HAP-1 (cell line): ENCODE measurements around the gene PC.

Experiments used
- DNase-seq, 2 experiments: peaks; one replicate each; pipeline ENCODE4 v3.0.0-alpha.2; 2016 to 2020; ENCODE audit warnings: low spot score in 2 of 2
- H3K27me3 ChIP-seq: fragments of 250-450 bp; sonication (Bioruptor Pico); 2 replicates; pipeline ENCODE4 v1.5.1; 2020; ENCODE audit warnings: low read depth, mild to moderate bottlenecking, moderate library complexity
- H3K36me3 ChIP-seq: fragments of 250-450 bp; sonication (Bioruptor Pico); replicated peaks from 2 replicates; pipeline ENCODE4 v1.5.1; 2020; ENCODE audit warnings: mild to moderate bottlenecking
- H3K4me1 ChIP-seq: fragments of 250-450 bp; sonication (Bioruptor Pico); 2 replicates; pipeline ENCODE4 v1.5.1; 2020; ENCODE audit warnings: mild to moderate bottlenecking
- H3K4me3 ChIP-seq: fragments of 250-450 bp; sonication (Bioruptor Pico); 2 replicates; pipeline ENCODE4 v1.5.1; 2020; ENCODE audit warnings: mild to moderate bottlenecking, moderate library complexity
- H3K9me3 ChIP-seq: fragments of 250-450 bp; sonication (Bioruptor Pico); 2 replicates; pipeline ENCODE4 v1.5.1; 2020; ENCODE audit warnings: mild to moderate bottlenecking, moderate library complexity
- in situ Hi-C: fragments of 300-500 bp; cut with MboI; formaldehyde crosslinking; loops from 3 replicates; pipeline ENCODE4 v1.14.3; 2020; ENCODE audit warnings: low sequenced_read_pairs, inconsistent platforms, mixed read lengths

Gene PC

GRCh38 chr11:66956689-66957290 is 1.4 kb downstream of the PC start:
- DNase-seq = no peak

DNA sequence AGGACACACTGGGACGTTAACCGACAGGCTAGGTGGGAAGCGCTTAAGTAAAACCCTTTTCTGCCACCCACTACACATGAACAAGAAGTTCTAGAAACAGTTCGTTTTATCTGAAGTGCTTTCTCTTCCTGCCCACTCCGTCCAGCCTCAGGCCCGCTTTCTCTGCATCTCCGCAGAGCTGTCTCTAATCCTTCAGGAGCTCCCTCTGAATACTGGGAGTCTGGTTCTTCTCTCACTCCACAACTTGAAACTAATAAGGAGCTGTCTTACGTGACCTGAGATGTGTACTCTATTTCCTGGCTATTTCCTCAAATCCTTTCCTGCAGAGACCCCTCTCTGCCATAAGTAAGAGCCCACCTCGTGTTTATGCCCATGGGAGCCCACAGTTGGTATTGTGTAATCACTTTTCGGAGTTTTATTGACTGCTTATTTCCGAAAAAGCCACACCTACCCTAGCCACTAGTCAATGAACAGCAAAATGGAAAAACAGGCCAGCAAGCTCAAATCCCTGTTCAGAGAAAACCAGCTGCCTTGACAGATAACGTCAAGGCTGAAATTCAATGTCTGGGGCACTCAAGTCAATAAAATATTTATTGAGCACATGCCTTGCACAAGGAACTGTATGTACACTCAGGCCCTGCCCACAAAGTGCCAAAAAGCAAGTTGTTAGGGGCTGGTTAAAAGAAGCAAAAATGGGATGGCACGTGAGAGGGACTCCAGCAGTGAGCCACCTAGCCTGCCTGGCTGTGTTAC is 4.9 kb downstream of the PC start:
- Histone ChIP-seq H3K9me3 (no peaks in the 10 kb centered on the region), H3K4me1 (peaks cover 5% of the 10 kb centered on the region; the same call in 1 of the 2 replicates), H3K27me3 (no peaks in the 10 kb centered on the region), H3K36me3 (no peaks in the 10 kb centered on the region), H3K4me3 (no peak overlapping the region)
- no peak for DNase-seq
- in situ Hi-C loops = no loop called here

More at GRCh38 chr11:66956689-66957290, 1.4 kb downstream of the PC start:
- in situ Hi-C loops = no loop called here
- H3K9me3 ChIP-seq = no peaks in the 10 kb centered on the region
- no peaks in the 10 kb centered on the region for H3K27me3 ChIP-seq
- peaks cover 14% of the 10 kb centered on the region for H3K4me1 ChIP-seq
- H3K4me3 ChIP-seq = no peak overlapping the region; the same call in 1 of the 2 replicates
- no peaks in the 10 kb centered on the region for H3K36me3 ChIP-seq

DNA sequence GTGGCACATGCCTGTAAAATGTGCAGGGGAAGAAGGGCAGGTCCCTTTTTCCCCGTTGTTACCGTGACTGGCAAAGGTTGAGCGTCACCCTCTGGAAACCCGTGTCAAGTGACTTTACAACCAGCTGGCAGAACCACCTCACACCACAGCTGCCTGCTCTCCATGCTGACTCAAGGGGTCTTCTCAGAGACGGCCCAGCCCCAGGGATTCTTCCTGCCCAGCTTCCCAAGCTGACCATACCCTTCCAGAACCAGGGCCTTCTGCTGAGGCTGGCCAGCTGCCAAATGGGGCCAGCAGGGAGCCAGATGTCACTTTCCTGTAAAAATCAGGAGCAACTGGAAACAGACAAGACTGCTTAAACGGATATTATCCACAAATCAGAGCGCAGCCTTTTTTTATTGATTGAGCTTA is 6.3 kb downstream of the PC start:
- Histone ChIP-seq H3K27me3 (no peaks in the 10 kb centered on the region), H3K4me1 (no peaks in the 10 kb centered on the region; the same call in 1 of the 2 replicates), H3K9me3 (no peaks in the 10 kb centered on the region), H3K36me3 (no peaks in the 10 kb centered on the region), H3K4me3 (no peak overlapping the region)
- in situ Hi-C loops = no loop called here
- DNase-seq = no peak

- DNase-seq = no peak
- H3K9me3 ChIP-seq = no peaks in the 10 kb centered on the region
- in situ Hi-C loops = no loop called here
- no peaks in the 10 kb centered on the region for H3K36me3 ChIP-seq
- no peaks in the 10 kb centered on the region for H3K27me3 ChIP-seq
- no peak overlapping the region for H3K4me3 ChIP-seq
- no peaks in the 10 kb centered on the region; the same call in 1 of the 2 replicates for H3K4me1 ChIP-seq
Observed at GRCh38 chr11:66951135-66951534, 7.0 kb downstream of the PC start.

DNA sequence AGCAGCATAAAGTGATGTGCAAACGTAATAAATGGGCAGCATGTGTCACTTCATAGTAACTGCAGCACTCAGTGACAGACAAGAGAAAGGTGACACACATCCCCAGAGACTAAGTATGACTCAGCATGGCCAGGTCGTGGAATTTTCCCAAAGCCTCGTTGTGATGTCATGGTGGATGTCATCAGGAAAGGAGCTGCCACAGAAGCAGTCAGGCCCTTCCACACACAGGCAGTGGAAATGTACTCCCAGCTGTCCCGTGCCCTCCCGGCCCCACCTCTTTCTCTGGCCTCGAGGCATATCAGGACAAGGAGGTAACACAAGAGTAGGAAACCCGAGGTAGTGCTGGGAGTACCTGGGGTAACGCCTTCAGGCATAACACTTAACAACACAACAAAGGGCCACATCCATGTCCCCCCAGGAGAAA is 8.1 kb downstream of the PC start:
- no peaks in the 10 kb centered on the region for H3K36me3 ChIP-seq
- in situ Hi-C loops = no loop called here
- H3K27me3 ChIP-seq = no peaks in the 10 kb centered on the region
- H3K9me3 ChIP-seq = no peaks in the 10 kb centered on the region
- no peak overlapping the region for H3K4me3 ChIP-seq
- peaks cover 4% of the 10 kb centered on the region for H3K4me1 ChIP-seq
- DNase-seq = peak in 1 of 2 experiments; percentile 41

- Histone ChIP-seq H3K9me3 (no peaks in the 10 kb centered on the region), H3K27me3 (no peaks in the 10 kb centered on the region), H3K4me1 (no peaks in the 10 kb centered on the region), H3K36me3 (no peaks in the 10 kb centered on the region), H3K4me3 (no peak overlapping the region)
- DNase-seq = no peak
- in situ Hi-C loops = no loop called here
Observed at GRCh38 chr11:66938582-66939135, 19.5 kb downstream of the PC start.

DNA sequence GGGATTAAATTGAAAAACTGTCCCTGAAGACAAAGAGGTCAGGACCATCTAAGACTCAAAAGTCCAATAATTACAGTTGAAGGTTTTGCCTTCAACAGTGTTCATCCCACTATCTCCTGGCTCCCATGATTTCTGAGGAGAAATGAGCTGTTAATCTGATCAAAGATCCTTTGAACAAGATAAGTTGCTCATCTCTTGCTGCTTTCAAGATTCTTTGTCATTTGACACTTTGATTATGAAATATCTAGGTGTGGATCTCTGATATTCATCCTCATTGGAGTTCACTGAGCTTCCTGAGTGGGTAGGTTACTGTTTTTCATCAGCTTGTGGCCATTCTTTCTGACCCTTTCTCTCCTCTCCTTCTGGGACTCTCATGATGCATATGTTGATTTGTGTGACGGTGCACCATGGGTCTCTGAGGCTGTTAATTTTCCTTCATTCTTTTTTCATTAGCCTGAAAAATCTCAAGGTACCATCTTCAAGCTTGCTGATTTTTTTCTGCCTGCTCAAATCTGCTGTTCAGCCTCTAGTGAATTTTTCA is 20.9 kb downstream of the PC start:
- Histone ChIP-seq H3K27me3 (no peaks in the 10 kb centered on the region), H3K9me3 (no peaks in the 10 kb centered on the region), H3K4me3 (no peak overlapping the region), H3K36me3 (no peaks in the 10 kb centered on the region), H3K4me1 (no peaks in the 10 kb centered on the region)
- no peak for DNase-seq
- in situ Hi-C loops = no loop called here

- no peak overlapping the region for H3K4me3 ChIP-seq
- H3K36me3 ChIP-seq = no peaks in the 10 kb centered on the region
- no peaks in the 10 kb centered on the region for H3K27me3 ChIP-seq
- no peak for DNase-seq
- in situ Hi-C loops = no loop called here
- H3K4me1 ChIP-seq = no peaks in the 10 kb centered on the region
- no peaks in the 10 kb centered on the region for H3K9me3 ChIP-seq
Observed at GRCh38 chr11:66936311-66936711, 21.9 kb downstream of the PC start.

DNA sequence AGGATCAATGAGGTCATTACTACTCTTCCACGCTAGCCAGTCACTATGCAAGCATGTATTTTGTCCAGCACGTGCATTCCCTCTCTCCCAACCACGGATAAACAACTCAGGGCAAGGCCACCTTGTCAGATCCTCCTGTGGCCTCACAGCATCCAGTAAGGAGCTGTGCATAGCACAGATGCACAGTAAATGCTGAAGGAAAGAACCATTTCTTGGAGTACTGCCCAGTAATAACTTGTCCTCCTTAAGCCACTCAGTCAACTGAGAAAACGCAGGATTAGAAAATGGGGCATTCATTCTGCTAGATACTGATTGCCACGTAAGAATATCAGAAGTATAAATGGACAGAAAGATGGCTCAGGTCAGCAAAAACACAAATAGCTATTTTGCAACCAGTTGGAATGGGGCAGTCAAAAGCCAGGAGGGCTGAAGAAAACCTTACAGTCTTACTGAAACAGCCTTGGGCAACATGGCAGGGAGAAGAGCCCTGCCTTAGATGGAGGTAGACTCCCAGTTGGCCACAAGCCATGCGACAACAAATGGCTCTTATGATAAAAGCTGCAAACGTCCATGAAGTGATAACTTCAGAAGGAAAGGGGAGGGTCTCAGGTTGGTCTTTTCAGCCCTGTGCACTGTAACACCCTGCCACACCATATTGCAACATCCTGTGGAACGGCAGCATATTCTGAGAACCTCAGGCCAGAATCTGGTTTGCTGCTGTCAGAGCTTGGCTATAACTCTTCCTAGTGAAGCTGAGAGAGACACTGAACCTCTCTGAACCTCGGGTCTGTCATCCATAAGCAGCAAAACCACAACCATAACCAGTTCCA is 23.0 kb downstream of the PC start:
- in situ Hi-C loops = no loop called here
- Histone ChIP-seq H3K4me1 (no peaks in the 10 kb centered on the region), H3K4me3 (no peak overlapping the region), H3K27me3 (no peaks in the 10 kb centered on the region), H3K9me3 (no peaks in the 10 kb centered on the region), H3K36me3 (no peaks in the 10 kb centered on the region)
- DNase-seq = no peak

- no peak for DNase-seq
- H3K4me1 ChIP-seq = no peaks in the 10 kb centered on the region
- in situ Hi-C loops = no loop called here
Observed at GRCh38 chr11:66933531-66933930, 24.7 kb downstream of the PC start.

DNA sequence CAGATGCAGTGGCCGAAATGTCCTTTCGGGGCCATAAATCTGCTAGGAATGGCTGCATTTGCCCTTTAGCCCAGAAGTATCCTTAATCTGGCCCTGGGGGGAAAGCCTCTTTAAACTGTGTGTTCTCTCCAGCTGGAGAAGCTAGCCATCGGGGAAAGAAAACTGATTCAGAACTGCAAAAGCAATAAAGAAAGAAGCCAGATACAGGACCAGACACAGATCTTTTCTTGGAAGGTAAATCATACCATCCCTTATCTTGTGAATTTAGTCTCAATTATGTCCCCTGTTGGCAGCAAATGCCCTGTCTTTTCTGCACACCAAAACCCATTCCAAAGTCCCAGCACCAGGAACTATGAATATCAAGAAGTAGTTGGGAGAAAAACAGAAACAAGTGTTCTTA is 25.6 kb downstream of the PC start:
- Histone ChIP-seq H3K4me3 (no peak overlapping the region), H3K36me3 (no peaks in the 10 kb centered on the region), H3K4me1 (no peaks in the 10 kb centered on the region), H3K9me3 (no peaks in the 10 kb centered on the region), H3K27me3 (no peaks in the 10 kb centered on the region)
- DNase-seq = no peak
- in situ Hi-C loops = no loop called here

More at GRCh38 chr11:66933531-66933930, 24.7 kb downstream of the PC start:
- H3K4me3 ChIP-seq = no peak overlapping the region
- H3K9me3 ChIP-seq = no peaks in the 10 kb centered on the region
- H3K36me3 ChIP-seq = no peaks in the 10 kb centered on the region
- no peaks in the 10 kb centered on the region for H3K27me3 ChIP-seq

DNA sequence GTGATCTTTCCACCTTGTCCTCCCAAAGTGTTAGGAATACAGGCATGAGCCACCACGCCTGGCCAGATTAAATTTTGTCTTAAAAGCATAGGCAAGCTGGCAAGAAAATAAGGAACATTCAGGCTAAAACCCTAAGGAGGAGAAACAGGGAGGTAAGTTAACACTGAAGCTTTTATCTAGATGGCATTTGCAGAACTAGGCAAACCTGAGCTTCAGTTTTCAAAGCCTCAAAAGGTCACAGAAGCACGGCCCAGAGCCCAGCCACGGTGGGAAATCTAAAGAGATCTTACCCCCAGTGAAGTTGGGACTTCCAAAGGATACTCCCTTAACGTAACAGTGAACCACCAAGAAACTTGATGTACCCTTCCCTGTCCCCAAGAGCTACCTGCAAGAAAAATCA is 28.4 kb downstream of the PC start:
- DNase-seq = no peak
- Histone ChIP-seq H3K36me3 (no peaks in the 10 kb centered on the region), H3K9me3 (no peaks in the 10 kb centered on the region), H3K4me1 (no peaks in the 10 kb centered on the region), H3K4me3 (no peak overlapping the region), H3K27me3 (no peaks in the 10 kb centered on the region)
- in situ Hi-C loops = no loop called here

DNA sequence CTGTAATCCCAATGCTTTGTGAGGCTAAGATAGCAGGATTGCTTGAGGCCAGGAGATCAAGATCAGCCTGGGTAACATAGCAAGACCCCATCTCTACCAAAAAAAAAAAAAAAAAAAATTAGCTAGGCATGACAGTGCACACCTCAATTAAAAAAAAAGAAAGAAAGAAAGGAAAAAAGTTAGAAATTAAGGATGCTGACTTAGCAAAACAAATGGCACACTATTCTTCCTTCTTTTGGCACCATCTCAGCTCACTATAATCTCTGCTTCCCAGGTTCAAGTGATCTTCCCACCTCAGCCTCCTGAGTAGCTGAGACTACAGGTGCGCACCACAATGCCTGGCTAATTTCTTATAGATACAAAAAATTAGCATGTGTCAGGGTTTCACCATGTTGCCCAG is 33.9 kb downstream of the PC start:
- no peaks in the 10 kb centered on the region for H3K9me3 ChIP-seq
- no peaks in the 10 kb centered on the region for H3K27me3 ChIP-seq
- in situ Hi-C loops = no loop called here
- H3K4me3 ChIP-seq = no peak overlapping the region
- DNase-seq = no peak
- peaks cover 2% of the 10 kb centered on the region; the same call in 1 of the 2 replicates for H3K4me1 ChIP-seq
- H3K36me3 ChIP-seq = no peaks in the 10 kb centered on the region
